ENCODE data around the gene GRHL3.

The GRHL3 gene

GRCh38 chr1:24344090-24344742, 25.1 kb downstream of the GRHL3 start:
- DNase-seq, result no peak

GRCh38 chr1:24345334-24345733, 26.2 kb downstream of the GRHL3 start:
- no peak for DNase-seq

DNA sequence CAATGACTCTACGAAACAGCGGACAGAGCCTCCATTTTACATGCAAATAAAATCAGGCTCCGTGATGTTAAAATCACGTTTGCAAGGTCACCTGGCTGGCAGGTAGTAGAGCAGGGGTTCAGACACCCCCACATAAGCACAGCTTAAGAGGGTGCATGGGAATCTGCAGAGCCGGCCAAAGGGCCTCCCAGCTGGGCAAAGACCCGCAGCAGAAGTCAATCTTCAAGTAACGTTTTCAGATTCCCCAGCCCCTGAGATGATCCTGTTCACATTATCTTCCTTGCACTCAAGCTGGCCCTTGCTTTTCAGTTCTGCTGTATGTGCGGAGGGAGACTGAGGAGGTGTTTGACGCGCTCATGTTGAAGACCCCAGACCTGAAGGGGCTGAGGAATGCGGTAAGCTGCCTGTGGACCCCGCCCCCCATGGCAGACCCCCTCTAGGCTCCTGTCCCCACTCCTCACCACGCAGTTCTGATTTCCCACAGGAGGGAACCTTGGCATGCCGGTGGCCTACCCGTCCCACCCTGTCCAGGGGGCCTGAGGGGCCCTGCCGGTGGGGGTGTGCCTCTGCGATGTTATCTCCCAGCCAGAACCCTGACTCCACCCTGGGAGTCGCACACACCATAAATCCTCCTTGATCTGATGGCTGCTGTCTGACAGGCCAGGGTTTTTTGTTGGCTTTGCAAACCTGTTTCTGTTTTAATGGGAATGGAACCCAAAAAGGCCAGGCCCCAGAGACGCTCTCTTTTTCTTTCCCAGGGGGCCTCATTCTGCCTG, 28.2 kb downstream of the GRHL3 start:
- DNase-seq, result no peak

- DNase-seq, result no peak
These were observed 29.0 kb downstream of the GRHL3 start for GRCh38 chr1:24348196-24348595.

GRCh38 chr1:24349891-24350290, 30.7 kb downstream of the GRHL3 start:
- DNase-seq, result no peak

- no peak for DNase-seq
These were observed 32.1 kb downstream of the GRHL3 start for GRCh38 chr1:24351247-24351646.

DNA sequence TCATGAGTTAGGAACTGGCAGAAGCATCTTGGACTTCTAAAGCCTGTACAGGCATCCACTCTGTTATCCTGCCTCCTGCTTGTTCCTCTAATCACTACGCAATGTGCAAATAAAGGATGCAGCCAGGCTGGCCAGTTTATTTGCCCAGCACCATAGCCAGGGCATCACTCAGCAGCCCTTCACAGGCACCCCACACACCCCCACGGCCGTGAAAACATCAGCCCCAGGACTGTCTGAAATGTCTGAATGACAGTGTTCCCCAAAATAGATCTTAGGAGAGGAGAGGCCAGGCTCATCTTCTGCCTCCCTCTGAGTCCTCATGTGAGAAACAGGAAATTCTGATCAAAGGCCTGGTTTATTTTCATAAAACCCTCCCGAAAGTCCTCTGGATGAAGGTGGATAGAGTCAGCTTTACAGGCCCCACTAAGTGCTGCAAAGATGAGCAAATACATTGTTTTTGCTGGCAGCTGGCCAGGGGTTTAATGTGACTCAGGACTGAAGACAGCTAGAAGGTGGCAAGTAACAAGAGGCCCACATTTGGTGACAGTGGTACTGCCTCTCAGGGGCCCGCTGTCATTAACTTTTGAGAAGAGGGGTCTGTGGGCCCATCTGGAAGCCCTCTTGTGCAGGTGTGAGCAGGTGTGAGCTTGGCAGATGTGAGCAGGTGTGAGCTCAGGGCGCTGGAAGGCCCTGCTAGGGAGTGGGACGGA, 32.9 kb downstream of the GRHL3 start:
- no peak for DNase-seq

DNA sequence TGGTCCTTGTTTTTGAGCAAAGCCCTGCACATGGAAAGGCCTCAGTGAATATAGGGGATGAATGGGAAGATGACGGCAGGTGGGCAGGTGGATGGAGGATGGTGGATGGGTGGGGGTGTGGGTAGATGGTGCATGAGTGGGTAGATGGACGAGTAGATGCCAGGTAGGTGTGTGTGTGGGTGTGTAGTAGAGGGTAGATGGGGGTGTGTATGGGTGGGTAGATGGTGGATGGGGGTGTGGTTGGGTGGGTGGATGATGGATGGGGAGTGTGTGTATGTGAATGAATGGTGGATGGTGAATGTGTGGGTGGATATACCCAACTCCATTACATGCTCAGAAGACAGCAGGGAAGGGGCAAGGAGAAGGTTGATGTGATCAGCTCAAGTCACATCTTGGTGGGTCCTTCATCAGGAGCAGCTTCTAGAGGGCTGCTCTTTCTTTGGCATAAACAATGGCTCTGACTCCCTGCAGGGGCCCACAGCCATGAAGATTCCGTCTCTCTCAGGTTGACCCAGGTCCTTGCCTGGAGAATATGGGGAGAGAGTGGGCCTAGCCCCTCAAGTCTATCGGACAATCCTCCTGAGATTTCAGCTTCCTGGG, 34.2 kb downstream of the GRHL3 start:
- no peak for DNase-seq

DNA sequence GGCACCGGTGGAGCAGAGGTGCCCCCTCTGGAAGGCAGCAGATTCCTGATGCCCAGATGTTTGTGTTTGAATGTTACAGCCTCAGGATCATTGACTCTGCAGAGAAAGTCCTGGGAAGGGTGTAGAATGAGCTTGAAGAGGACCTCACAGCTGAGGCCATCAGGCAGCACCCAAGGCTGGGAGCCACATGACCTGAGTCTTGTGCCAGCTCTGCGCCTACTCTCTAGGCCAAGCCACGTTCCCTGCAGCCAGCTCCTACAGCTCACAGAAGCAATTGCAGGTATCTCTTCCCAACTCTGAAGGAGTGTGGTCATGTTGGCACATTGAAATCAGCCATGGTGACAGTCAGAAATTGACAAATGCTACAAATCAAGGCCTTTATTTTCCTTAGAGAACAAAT, 36.3 kb downstream of the GRHL3 start:
- no peak for DNase-seq

- DNase-seq, result no peak
These were observed 37.9 kb downstream of the GRHL3 start for GRCh38 chr1:24357038-24357437.

GRCh38 chr1:24360681-24361080, 41.5 kb downstream of the GRHL3 start:
- no peak for DNase-seq

DNA sequence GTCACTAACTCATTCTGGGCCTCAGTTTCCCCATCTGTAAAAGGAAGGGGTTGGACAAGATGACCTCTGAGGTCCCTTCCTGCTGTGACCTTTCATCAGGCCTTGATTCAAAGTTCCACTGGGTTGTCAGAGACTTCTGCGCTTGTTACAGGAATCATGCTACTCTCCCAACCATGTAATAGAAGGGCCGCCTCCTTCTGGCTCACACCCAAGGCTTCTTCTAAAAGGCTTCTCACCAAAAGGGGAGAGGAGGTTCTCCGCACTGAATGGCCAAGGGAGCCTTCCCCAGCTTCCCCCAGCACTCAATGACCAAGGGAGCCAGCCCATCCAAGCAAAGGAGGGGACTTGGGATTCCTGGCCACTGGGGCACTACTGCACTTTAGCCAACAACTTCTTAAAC, 42.7 kb downstream of the GRHL3 start:
- no peak for DNase-seq

- no peak for DNase-seq
These were observed 43.2 kb downstream of the GRHL3 start for GRCh38 chr1:24362396-24362795.

- DNase-seq, result no peak
These were observed 43.9 kb downstream of the GRHL3 start for GRCh38 chr1:24362982-24363614.

DNA sequence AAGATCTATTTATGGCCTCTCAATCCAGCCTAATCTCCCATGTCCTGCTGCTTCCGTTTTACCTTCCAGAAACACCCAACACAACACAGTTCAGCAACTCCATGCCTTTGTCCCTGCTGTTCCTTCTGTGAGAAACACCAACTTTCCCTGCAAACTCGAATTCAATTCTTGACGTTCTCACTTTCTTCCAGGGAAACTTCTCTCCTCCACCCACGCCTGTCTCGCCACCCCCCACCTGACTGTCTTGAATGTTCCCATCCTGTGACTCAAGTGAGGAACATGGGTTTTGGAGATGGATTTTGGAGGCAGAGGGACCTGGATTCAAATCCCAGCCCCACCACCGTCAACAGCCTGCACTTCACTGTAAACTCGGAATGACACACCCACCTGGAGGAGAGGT, 44.8 kb downstream of the GRHL3 start:
- DNase-seq, result no peak

DNA sequence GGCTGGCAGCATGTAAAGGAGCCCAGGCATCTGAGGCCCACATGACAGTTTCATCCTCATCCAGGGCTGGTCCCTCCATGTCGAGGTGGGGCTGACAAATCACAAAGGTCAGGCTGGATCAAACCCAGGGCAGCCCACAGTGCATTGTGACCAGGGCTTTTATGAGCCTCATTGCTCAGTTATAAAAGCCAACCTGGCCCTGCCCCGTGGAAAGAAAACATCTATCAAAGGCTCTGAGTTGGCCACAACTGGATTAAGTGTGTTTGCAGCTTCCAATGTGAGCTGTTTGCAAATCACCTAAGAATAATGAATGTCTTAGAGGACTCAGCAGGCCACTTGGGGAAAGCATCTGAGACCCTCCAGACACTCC, 45.4 kb downstream of the GRHL3 start:
- DNase-seq, result no peak

DNA sequence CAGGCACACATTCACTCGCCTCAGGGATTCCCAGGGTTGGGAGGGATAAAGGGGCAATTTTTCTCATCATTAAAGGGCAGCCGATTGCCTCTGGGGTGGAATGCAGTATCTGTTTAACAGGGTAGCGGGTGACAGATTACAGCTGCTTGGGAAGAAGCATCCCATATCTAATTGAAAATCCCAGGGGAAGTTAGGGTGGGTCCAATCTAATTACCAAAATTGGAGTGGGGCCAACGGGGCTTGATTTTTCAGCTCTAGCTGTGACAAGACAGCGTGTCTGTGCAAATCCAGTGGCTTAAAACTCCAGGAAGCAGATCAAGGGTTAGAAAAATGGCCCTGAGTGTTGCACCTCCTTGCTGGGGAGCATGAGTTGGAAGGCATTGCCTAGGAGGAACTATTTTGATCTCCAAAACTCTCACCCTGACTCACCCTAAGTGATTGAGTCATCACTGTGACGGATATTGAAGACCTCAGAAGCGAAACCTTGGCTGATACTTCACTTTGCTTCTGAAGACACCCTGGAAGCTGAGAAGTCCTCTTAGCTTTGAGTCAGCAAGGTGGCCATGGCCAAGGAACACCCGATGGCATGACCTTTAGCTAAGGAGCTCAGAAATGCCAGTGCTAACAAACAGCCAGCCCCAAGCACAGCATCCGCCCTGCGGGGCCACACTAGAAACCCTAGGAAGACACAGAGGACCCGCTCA, 46.0 kb downstream of the GRHL3 start:
- no peak for DNase-seq

- no peak for DNase-seq
These were observed 47.5 kb downstream of the GRHL3 start for GRCh38 chr1:24366707-24367106.

- DNase-seq, result no peak
These were observed 50.0 kb downstream of the GRHL3 start for GRCh38 chr1:24369199-24369598.

DNA sequence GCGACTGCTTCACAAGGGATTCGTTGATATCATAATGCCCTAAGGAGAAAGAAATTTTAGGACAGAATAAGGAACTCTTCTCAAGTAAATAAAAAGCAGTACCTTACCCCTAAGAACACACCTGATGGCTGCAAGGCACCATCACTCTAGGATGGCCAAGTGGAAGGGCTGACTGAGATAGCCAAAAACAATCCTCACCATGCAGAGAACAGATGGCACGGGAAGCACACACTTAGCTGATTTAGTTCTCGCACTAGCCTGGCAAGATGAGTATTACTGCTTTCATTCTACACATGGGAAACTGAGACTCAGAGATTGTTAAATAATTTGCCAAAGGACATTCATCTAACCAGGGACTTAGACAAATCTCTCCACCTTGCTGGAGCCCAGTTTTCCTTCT, 50.6 kb downstream of the GRHL3 start:
- no peak for DNase-seq

DNA sequence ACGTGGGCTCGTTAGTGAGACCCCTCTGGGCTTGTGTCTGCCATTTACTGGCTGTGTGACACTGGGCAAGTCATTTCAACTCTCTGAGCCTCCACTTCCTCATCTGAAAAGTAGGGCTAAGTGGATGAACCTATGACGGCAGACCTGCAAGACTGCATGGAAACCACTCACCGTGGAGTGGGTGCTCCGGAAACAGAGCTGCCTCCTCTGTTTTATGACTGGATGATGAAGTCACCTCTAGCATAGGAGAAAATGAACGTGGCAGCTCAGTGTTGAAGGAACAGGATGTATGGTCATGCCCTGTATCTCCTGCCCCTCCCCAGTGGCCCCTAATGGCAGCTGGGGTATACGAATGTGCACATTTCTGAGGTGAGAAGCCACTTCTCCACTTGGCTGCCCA, 53.9 kb downstream of the GRHL3 start:
- DNase-seq, result no peak

DNA sequence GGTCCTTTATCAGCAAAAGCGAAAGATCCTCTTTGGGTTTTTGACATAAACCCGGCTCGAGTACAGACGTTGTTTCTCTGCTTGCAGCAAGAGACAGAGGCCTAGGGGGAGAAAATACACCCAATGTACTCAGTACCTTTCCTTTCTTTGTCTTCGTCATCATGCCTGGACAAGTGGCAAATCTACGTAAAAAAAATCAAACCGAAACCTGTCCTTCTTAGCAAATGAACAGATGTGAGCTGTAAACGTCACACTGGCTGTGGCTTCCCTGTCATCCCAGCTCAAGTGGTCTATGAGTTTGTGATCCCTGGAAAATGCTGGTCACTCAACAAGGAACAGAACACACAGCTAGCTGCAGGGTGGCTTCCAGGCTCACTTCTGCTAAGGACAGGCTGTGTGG, 54.6 kb downstream of the GRHL3 start:
- DNase-seq, result no peak

All from NCI-H1092 treated with DMSO at 0.1 percent for 48 hours (cell line).